ENCODE data around the gene JOSD2.

JOSD2 gene

DNA sequence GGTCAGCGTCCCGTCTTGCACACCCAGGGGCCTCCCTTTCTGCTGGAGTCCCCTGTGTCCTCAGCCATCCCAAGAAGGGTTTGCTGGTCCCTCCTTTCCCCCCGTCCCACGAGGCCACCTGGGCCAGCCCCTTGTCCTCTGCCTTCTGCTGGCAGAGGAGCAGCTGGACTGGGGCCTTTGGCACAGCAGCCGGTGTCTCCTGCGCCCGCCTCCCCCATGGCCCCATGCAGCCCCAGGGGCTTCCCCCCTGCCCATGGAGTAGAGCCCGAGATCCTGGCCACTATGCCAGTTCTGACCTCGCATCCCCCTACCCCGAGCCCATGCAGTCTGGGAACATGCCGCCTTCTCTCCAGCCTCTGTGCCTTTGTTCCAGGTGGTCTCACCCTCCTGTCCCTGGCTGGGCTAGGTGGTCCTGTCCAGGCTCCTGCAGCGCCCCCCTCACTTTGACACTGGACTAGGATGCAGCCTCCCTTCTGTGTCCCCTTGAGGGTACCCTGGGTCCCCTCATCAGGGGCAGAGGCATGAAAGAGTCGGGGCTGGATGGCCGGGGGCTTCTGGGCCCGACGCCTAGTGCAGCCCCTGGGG is 28.6 kb downstream of the JOSD2 start:
- TF ChIP-seq Cebpa-rat (IDR thresholded peaks at IDR 0.05): no peak
- H3K9ac ChIP-seq: no peak overlapping the region
- H3K27me3 ChIP-seq: peaks cover 7 to 13% (median 12%) of the 10 kb centered on the region in 11 experiments
- peaks cover 11 to 17% (median 13%) of the 10 kb centered on the region in 11 experiments; a peak in 20 of 22 replicates for H3K9me3 ChIP-seq (replicated peaks in 1 of 11)
- H3K4me3 ChIP-seq: no peak overlapping the region
- no peak overlapping the region for H3K4me2 ChIP-seq
- H3K36me3 ChIP-seq: no peaks in the 10 kb centered on the region
- H4K20me1 ChIP-seq: no peaks in the 10 kb centered on the region; a peak in 2 of 22 replicates
- H3K27ac ChIP-seq: no peak overlapping the region
- H3K4me1 ChIP-seq: peaks cover 14 to 59% (median 42%) of the 10 kb centered on the region in 10 experiments

DNA sequence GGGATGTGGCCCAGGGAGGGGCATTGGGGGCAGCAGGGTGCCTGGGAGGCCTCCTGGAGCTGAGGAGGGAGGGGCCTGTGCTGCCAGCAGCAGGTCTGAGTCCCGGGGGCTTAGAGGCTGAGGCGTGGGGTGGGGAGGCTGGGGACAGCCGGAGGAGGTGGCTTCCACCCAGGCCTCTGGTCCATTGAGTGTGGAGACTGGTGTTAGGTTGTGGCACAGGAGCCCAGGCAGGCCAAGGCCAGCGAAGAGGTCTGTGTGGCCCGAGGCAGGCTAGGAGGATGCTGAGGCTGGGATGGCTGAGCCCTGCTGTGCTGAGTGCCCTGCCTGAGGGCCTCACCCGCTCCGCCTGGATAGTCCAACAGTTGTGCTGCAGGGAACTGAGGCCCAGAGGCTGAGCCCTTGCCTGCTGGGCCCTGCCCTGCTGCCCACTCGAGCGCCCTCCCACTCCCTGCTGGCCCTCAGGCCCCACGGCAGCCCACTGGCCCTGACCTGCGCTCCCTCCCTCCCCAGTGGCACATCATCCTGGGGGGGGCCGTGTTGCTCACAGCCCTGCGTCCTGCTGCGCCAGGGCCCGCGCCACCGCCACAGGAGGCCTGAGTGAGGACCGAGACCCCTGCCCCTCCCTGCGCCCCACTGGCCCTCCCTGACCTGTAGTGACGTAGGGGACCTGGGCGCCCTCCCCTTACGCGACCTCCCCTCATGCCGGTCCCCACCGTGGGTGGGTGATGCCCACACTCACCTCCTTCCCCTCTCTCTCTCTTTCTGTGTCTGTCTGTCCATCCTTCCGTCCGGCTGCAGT is 29.4 kb downstream of the JOSD2 start:
- Histone ChIP-seq H4K20me1 (no peaks in the 10 kb centered on the region; a peak in 2 of 22 replicates), H3K9ac (peak overlapping the region in 8 of 11 experiments; percentile 11 to 65 (median 43); a peak in 10 of 22 replicates), H3K4me3 (no peak overlapping the region), H3K27me3 (peaks cover 15 to 21% (median 20%) of the 10 kb centered on the region in 11 experiments), H3K4me2 (peak overlapping the region in 7 of 11 experiments; percentile 19 to 44 (median 26); a peak in 11 of 22 replicates), H3K36me3 (no peaks in the 10 kb centered on the region), H3K4me1 (peaks cover 8 to 52% (median 38%) of the 10 kb centered on the region in 10 experiments; a peak in 19 of 20 replicates), H3K27ac (peak overlapping the region in 6 of 11 experiments; percentile 19 to 49 (median 34); a peak in 7 of 22 replicates), H3K9me3 (replicated peaks in 1 of 11) (peaks cover 4 to 9% (median 5%) of the 10 kb centered on the region in 11 experiments; a peak in 19 of 22 replicates)
- TF ChIP-seq Cebpa-rat (IDR thresholded peaks at IDR 0.05): no peak

GRCh38 chr19:50480281-50481111 is 30.5 kb downstream of the JOSD2 start:
- peak overlapping the region in 4 of 11 experiments; percentile 19 to 44 (median 22); a peak in 3 of 22 replicates for H3K4me2 ChIP-seq
- H4K20me1 ChIP-seq: no peaks in the 10 kb centered on the region; a peak in 2 of 22 replicates
- H3K27me3 ChIP-seq: peaks cover 25 to 32% (median 30%) of the 10 kb centered on the region in 11 experiments
- peak overlapping the region in 5 of 11 experiments; percentile 22 to 49 (median 42); a peak in 4 of 22 replicates for H3K27ac ChIP-seq
- no peak overlapping the region for H3K4me3 ChIP-seq
- no peaks in the 10 kb centered on the region for H3K36me3 ChIP-seq
- H3K9ac ChIP-seq: peak overlapping the region in 4 of 11 experiments; percentile 37 to 55 (median 43); a peak in 5 of 22 replicates
- no peaks in the 10 kb centered on the region for H3K9me3 ChIP-seq (replicated peaks in 1 of 11)
- H3K4me1 ChIP-seq: peaks cover 0 to 47% (median 34%) of the 10 kb centered on the region in 10 experiments; a peak in 19 of 20 replicates
- no peak for TF ChIP-seq Cebpa-rat (IDR thresholded peaks at IDR 0.05)

DNA sequence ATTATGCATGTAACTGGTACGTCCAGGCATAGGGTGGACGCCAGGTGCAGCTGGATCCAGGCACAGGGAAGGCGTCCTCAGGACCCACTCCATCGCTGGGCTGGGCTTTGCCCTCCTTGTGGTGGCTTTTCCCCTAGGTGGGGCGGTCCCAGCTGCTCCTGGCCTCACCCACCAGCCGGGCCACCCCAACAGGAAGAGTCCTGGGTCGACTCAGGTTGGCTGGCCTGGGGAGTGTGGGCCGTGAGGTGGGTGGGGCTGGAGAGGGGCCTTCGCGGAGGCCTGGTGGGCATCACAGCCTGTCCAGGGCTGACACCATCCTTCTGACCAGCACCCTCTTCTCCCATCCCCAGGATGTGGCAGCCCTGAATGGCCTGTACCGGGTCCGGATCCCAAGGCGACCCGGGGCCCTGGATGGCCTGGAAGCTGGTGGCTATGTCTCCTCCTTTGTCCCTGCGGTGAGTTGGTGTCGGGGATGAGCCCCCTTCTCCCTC is 31.2 kb downstream of the JOSD2 start:
- H3K4me3 ChIP-seq: no peak overlapping the region
- no peaks in the 10 kb centered on the region for H3K9me3 ChIP-seq (replicated peaks in 1 of 11)
- peak overlapping the region in 5 of 11 experiments; percentile 1 to 35 (median 15); a peak in 5 of 22 replicates for H3K4me2 ChIP-seq
- H3K9ac ChIP-seq: peak overlapping the region in 2 of 11 experiments; percentile 35 to 37; a peak in 1 of 22 replicates
- no peaks in the 10 kb centered on the region; a peak in 2 of 22 replicates for H4K20me1 ChIP-seq
- no peaks in the 10 kb centered on the region for H3K36me3 ChIP-seq
- H3K4me1 ChIP-seq: peaks cover 0 to 40% (median 28%) of the 10 kb centered on the region in 10 experiments; a peak in 17 of 20 replicates
- no peak for TF ChIP-seq Cebpa-rat (IDR thresholded peaks at IDR 0.05)
- peaks cover 25 to 39% (median 36%) of the 10 kb centered on the region in 11 experiments for H3K27me3 ChIP-seq
- H3K27ac ChIP-seq: peak overlapping the region in 1 of 11 experiments; percentile 42; a peak in 1 of 22 replicates

GRCh38 chr19:50478901-50479715 is 31.9 kb downstream of the JOSD2 start:
- Histone ChIP-seq H3K4me3 (no peak overlapping the region), H3K27ac (peak overlapping the region in 1 of 11 experiments; percentile 42; a peak in 1 of 22 replicates), H3K27me3 (peaks cover 25 to 41% (median 36%) of the 10 kb centered on the region in 11 experiments), H3K9ac (peak overlapping the region in 3 of 11 experiments; percentile 23 to 37 (median 35); a peak in 2 of 22 replicates), H3K4me1 (peaks cover 0 to 33% (median 21%) of the 10 kb centered on the region in 10 experiments; a peak in 15 of 20 replicates), H3K36me3 (no peaks in the 10 kb centered on the region), H4K20me1 (no peaks in the 10 kb centered on the region; a peak in 2 of 22 replicates), H3K4me2 (peak overlapping the region in 8 of 11 experiments; percentile 1 to 35 (median 28); a peak in 6 of 22 replicates), H3K9me3 (replicated peaks in 1 of 11) (no peaks in the 10 kb centered on the region)
- no peak for TF ChIP-seq Cebpa-rat (IDR thresholded peaks at IDR 0.05)

- Histone ChIP-seq H3K9ac (no peak overlapping the region), H3K4me1 (peaks cover 0 to 32% (median 22%) of the 10 kb centered on the region in 10 experiments; a peak in 15 of 20 replicates), H4K20me1 (no peaks in the 10 kb centered on the region; a peak in 2 of 22 replicates), H3K27ac (no peak overlapping the region), H3K4me2 (no peak overlapping the region), H3K36me3 (no peaks in the 10 kb centered on the region), H3K27me3 (peaks cover 25 to 41% (median 36%) of the 10 kb centered on the region in 11 experiments), H3K9me3 (replicated peaks in 1 of 11) (no peaks in the 10 kb centered on the region), H3K4me3 (no peak overlapping the region)
- TF ChIP-seq Cebpa-rat (IDR thresholded peaks at IDR 0.05): no peak
Observed at GRCh38 chr19:50477751-50478515, 33.1 kb downstream of the JOSD2 start.

DNA sequence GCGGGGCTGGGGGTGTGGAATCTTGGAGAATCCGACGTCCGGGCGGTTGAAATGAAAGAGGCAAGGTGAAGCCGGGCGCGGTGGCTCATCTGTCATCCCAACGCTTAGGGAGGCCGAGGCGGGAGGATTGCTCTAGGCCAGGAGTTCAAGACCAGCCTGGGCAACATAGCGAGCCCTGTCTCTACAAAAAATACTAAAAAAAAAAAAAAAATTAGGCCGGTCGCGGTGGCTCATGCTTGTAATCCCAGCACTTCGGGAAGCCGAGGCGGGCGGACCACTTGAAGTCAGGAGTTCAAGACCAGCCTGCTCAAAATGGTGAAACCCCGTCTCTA is 34.1 kb downstream of the JOSD2 start:
- H3K36me3 ChIP-seq: no peaks in the 10 kb centered on the region
- H4K20me1 ChIP-seq: no peaks in the 10 kb centered on the region; a peak in 2 of 22 replicates
- no peak for TF ChIP-seq Cebpa-rat (IDR thresholded peaks at IDR 0.05)
- H3K9me3 ChIP-seq (replicated peaks in 1 of 11): no peaks in the 10 kb centered on the region
- peak overlapping the region in 4 of 10 experiments; percentile 14 to 47 (median 20); a peak in 3 of 20 replicates for H3K4me3 ChIP-seq
- H3K9ac ChIP-seq: no peak overlapping the region
- H3K27me3 ChIP-seq: peaks cover 25 to 41% (median 36%) of the 10 kb centered on the region in 11 experiments
- peak overlapping the region in 7 of 11 experiments; percentile 16 to 52 (median 29); a peak in 8 of 22 replicates for H3K4me2 ChIP-seq
- H3K4me1 ChIP-seq: peaks cover 0 to 32% (median 22%) of the 10 kb centered on the region in 10 experiments; a peak in 15 of 20 replicates
- no peak overlapping the region for H3K27ac ChIP-seq
